ENCODE results near the gene ATP13A2. TPM values are rescaled to one million over a fixed set of nuclear protein-coding genes. Genes with fewer than 3 reads are reported as not detected.
"Not testable (repeated sequence)": the region's sequence is repeated elsewhere in the genome, so short reads cannot be mapped to it uniquely, and the experiment has no call there.

Gene ATP13A2
- total and polyA plus RNA-seq, 2 donors (not counting 1 experiment from before 2014, with no cell fraction given), result 41.6 to 51.8 TPM

DNA sequence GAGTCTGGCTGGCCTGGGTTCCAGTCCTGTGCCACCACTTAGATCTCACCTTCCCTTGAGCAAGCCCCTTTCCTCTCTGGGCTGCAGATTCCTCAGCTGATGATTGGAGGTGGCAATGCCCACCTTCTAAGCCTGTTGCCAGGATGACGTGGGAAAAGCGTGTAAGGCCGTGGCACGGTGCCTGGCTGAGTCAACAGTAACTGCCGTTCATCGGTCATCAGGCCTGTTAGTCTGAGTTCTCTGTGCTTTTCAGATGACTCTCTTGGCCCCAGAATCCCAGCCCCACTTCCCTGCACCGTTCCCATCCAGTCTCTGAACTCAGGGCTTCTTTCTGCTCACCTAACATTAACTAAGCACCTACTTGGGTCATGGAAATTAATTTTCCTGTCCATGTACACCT lies 62.7 kb downstream of the ATP13A2 start:
- intact Hi-C loops (cut with micrococcal nuclease); H3K27me3 Mint-ChIP-seq; H3K27ac ChIP-seq (ENCODE audit: low read length in 2 of 2); H4K20me1 ChIP-seq (ENCODE audit: control insufficient read depth, insufficient read depth, low read length, poor library complexity, severe bottlenecking); H3K79me2 ChIP-seq (ENCODE audit: control insufficient read depth, insufficient read depth, low read length); DNase-seq; POLR2A ChIA-PET; H3K27me3 ChIP-seq (replicated peaks in 1 of 4; ENCODE audit: control extremely low read depth in 1 of 4, control insufficient read depth in 3 of 4, insufficient read depth in 4 of 4, low read length in 3 of 4); H3K9me3 Mint-ChIP-seq (ENCODE audit: insufficient read depth); H2AFZ ChIP-seq (ENCODE audit: insufficient read depth, low read depth, low read length, poor library complexity, severe bottlenecking); H3K36me3 ChIP-seq (replicated peaks in 1 of 2; ENCODE audit: control extremely low read depth in 1 of 2, control insufficient read depth in 1 of 2, extremely low read depth in 1 of 2, insufficient read depth in 2 of 2, low read length in 1 of 2); H3K4me1 Mint-ChIP-seq; ATAC-seq (ENCODE audit: low read depth); H3K4me2 ChIP-seq (replicated peaks; ENCODE audit: low read depth, low read length, poor library complexity, severe bottlenecking); H3K4me3 ChIP-seq (ENCODE audit: control extremely low read depth in 1 of 5, extremely low read depth in 1 of 5, insufficient read depth in 1 of 5, low read depth in 2 of 5, low read length in 4 of 5); H3K4me1 ChIP-seq (ENCODE audit: control insufficient read depth in 2 of 2, insufficient read depth in 2 of 2, low read length in 2 of 2); H3K9me3 ChIP-seq (ENCODE audit: control extremely low read depth in 1 of 3, control insufficient read depth in 2 of 3, insufficient read depth in 1 of 3, low read length in 2 of 3); H3K9ac ChIP-seq (ENCODE audit: low read length); H3K27ac Mint-ChIP-seq; H3K4me3 Mint-ChIP-seq: not testable (repeated sequence)
- CTCF ChIA-PET, result interaction anchor here (4.0 to 7.7 kb wide), 2 partner anchors 11 to 98 kb away, joined by 29 to 73 read pairs; no protein-coding TSS in a partner anchor
- 96% methylated on average over 6 of the region's 7 CpGs for WGBS (ENCODE audit: insufficient coverage)

DNA sequence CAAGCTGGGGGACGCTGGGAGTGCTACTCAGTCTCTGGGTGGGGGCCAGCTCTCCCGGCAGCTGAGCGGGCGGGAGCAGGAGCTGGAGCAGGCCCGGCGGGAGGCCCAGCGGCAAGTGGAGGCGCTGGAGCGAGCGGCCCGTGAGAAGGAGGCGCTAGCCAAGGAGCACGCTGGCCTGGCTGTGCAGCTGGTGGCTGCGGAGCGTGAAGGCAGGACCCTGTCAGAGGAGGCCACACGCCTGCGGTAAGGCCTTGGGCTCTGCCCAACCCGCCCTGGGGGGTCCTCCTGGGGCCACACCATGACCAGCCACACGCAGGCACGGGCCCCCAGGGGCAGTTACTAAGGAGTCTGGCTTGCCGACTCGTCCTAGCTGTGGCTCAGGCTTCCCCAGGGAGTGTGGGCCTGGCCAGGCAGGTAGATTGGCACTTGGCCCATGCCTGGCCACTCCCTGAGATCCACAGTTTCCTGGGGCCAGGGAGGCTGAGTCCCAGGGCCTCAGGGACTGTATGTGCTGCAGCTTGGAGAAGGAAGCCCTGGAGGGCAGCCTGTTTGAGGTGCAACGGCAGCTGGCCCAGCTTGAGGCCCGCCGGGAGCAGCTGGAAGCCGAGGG lies 63.3 kb downstream of the ATP13A2 start:
- H4K20me1 ChIP-seq (ENCODE audit: control insufficient read depth, insufficient read depth, low read length, poor library complexity, severe bottlenecking); H3K9me3 ChIP-seq (ENCODE audit: control extremely low read depth in 1 of 3, control insufficient read depth in 2 of 3, insufficient read depth in 1 of 3, low read length in 2 of 3); H3K79me2 ChIP-seq (ENCODE audit: control insufficient read depth, insufficient read depth, low read length); intact Hi-C loops (cut with micrococcal nuclease); DNase-seq; H3K4me3 ChIP-seq (ENCODE audit: control extremely low read depth in 1 of 5, extremely low read depth in 1 of 5, insufficient read depth in 1 of 5, low read depth in 2 of 5, low read length in 4 of 5); H3K27me3 ChIP-seq (replicated peaks in 1 of 4; ENCODE audit: control extremely low read depth in 1 of 4, control insufficient read depth in 3 of 4, insufficient read depth in 4 of 4, low read length in 3 of 4); H3K27me3 Mint-ChIP-seq; H2AFZ ChIP-seq (ENCODE audit: insufficient read depth, low read depth, low read length, poor library complexity, severe bottlenecking); POLR2A ChIA-PET; H3K36me3 ChIP-seq (replicated peaks in 1 of 2; ENCODE audit: control extremely low read depth in 1 of 2, control insufficient read depth in 1 of 2, extremely low read depth in 1 of 2, insufficient read depth in 2 of 2, low read length in 1 of 2); H3K9ac ChIP-seq (ENCODE audit: low read length); H3K9me3 Mint-ChIP-seq (ENCODE audit: insufficient read depth); H3K4me3 Mint-ChIP-seq; H3K27ac ChIP-seq (ENCODE audit: low read length in 2 of 2); H3K4me2 ChIP-seq (replicated peaks; ENCODE audit: low read depth, low read length, poor library complexity, severe bottlenecking); H3K27ac Mint-ChIP-seq; H3K4me1 ChIP-seq (ENCODE audit: control insufficient read depth in 2 of 2, insufficient read depth in 2 of 2, low read length in 2 of 2); H3K4me1 Mint-ChIP-seq; ATAC-seq (ENCODE audit: low read depth): not testable (repeated sequence)
- CTCF ChIA-PET, result interaction anchor here (7.7 kb wide), 1 partner anchor 99 kb away, joined by 73 read pairs; no protein-coding TSS in a partner anchor
- 82% methylated on average over 26 of the region's 26 CpGs for WGBS (ENCODE audit: insufficient coverage)

All from B cell (primary cell).